K562 (cell line): ENCODE data around the gene SLC29A3. TPM values are rescaled to one million over a fixed set of nuclear protein-coding genes. Genes with fewer than 3 reads are reported as not detected.

Source experiments
- ARID3A ChIP-seq: IDR thresholded peaks from 2 replicates; pipeline ENCODE4 v1.6.1; 2012; ENCODE audit warnings: low read depth, low read length, improper control_type of control experiment, borderline replicate concordance
- CEBPG ChIP-seq, 3 experiments: fragments of 200-800 bp in 1 of 3; sonication (Bioruptor generic) in 1 of 3; sonication (generic) in 1 of 3; formaldehyde crosslinking in 1 of 3; IDR thresholded peaks in 2 of 3; conservative IDR thresholded peaks in 1 of 3; 2 replicates each; pipeline versions ENCODE4 v1.6.1 to v1.8.0; 2016 to 2022; ENCODE audit warnings: missing compliant biosample characterization in 2 of 3, missing genetic modification characterization in 2 of 3, mild to moderate bottlenecking in 1 of 3, missing genetic modification reagents in 1 of 3
- CGGBP1 ChIP-seq: fragments of 250-450 bp; sonication (Bioruptor Pico); IDR thresholded peaks from 2 replicates; pipeline ENCODE4 v1.9.0; 2021; ENCODE audit warnings: mild to moderate bottlenecking
- CHCHD3 ChIP-seq: fragments of 250-450 bp; sonication (Bioruptor Pico); IDR thresholded peaks from 2 replicates; pipeline ENCODE4 v2.1.2; 2022; ENCODE audit warnings: mild to moderate bottlenecking
- FOXA3 ChIP-seq, 2 experiments: fragments of 450-650 bp in 1 of 2; sonication (generic) in 1 of 2; formaldehyde crosslinking; IDR thresholded peaks in 1 of 2; conservative IDR thresholded peaks in 1 of 2; 2 replicates each; pipeline versions ENCODE4 v1.4.0 to v1.8.0; 2020 to 2022; ENCODE audit warnings: mild to moderate bottlenecking in 2 of 2, missing genetic modification reagents in 1 of 2
- GABPA ChIP-seq: fragments of 200-800 bp; sonication (Bioruptor generic); conservative IDR thresholded peaks from 2 replicates; pipeline ENCODE4 v1.6.1; 2016; ENCODE audit warnings: low read depth, missing genetic modification characterization, missing compliant biosample characterization
- GATAD2B ChIP-seq: fragments of 450-650 bp; IDR thresholded peaks from 2 replicates; pipeline ENCODE4 v1.6.1; 2017; ENCODE audit warnings: mild to moderate bottlenecking, borderline replicate concordance
- HMGN3 ChIP-seq: IDR thresholded peaks from 2 replicates; pipeline ENCODE4 v1.6.1; 2011; ENCODE audit warnings: borderline replicate concordance, low read depth, mild to moderate bottlenecking, mixed read lengths, low read length; ENCODE audit not compliant: insufficient read length; ENCODE audit errors: extremely low read depth
- KDM4B ChIP-seq, 2 experiments: fragments of 450-650 bp in 1 of 2; sonication (generic) in 1 of 2; IDR thresholded peaks; 2 replicates each; pipeline ENCODE4 v1.6.1; 2016 to 2017; ENCODE audit warnings: borderline replicate concordance in 2 of 2, antibody characterized with exemption in 1 of 2, low read depth in 1 of 2, mild to moderate bottlenecking in 1 of 2
- KDM5B ChIP-seq: fragments of 200-600 bp; sonication (generic); IDR thresholded peaks from 2 replicates; pipeline ENCODE4 v1.6.1; 2012; ENCODE audit warnings: low read depth, mild to moderate bottlenecking, moderate library complexity, low read length, control low read depth, inconsistent platforms; ENCODE audit not compliant: insufficient replicate concordance
- LEF1 ChIP-seq: fragments of 450-650 bp; IDR thresholded peaks from 2 replicates; pipeline ENCODE4 v1.6.1; 2016; ENCODE audit warnings: mild to moderate bottlenecking
- MCM7 ChIP-seq, 2 experiments: fragments of 450-650 bp; IDR thresholded peaks; 2 replicates each; pipeline ENCODE4 v1.6.1; 2016 to 2018
- MTA3 ChIP-seq: fragments of 450-650 bp; formaldehyde crosslinking; IDR thresholded peaks from 2 replicates; pipeline ENCODE4 v1.6.1; 2017; ENCODE audit warnings: mild to moderate bottlenecking, borderline replicate concordance
- MYC ChIP-seq, 2 experiments: fragments of 250-450 bp in 1 of 2; sonication (Bioruptor Pico) in 1 of 2; IDR thresholded peaks; 2 replicates each; pipeline versions ENCODE4 v1.5.1 to v1.6.1; 2012 to 2021; ENCODE audit warnings: low read depth in 2 of 2, borderline replicate concordance in 1 of 2, improper control_type of control experiment in 1 of 2, low read length in 1 of 2, mild to moderate bottlenecking in 1 of 2, moderate library complexity in 1 of 2
- NFIC ChIP-seq: fragments of 450-650 bp; IDR thresholded peaks from 2 replicates; pipeline ENCODE4 v1.6.1; 2017; ENCODE audit warnings: mild to moderate bottlenecking, inconsistent platforms
- NRF1 ChIP-seq, 2 experiments: fragments of 450-650 bp; IDR thresholded peaks in 1 of 2; conservative IDR thresholded peaks in 1 of 2; 2 replicates each; pipeline ENCODE4 v1.6.1; 2014; ENCODE audit warnings: mild to moderate bottlenecking in 2 of 2
- PHF8 ChIP-seq: fragments of 200-600 bp; sonication (generic); IDR thresholded peaks from 2 replicates; pipeline ENCODE4 v1.6.1; 2012; ENCODE audit warnings: mixed run types, mild to moderate bottlenecking, inconsistent platforms, low read length, moderate library complexity, borderline replicate concordance
- PTBP1 ChIP-seq: fragments of 200-400 bp; formaldehyde crosslinking; IDR thresholded peaks from 2 replicates; pipeline ENCODE4 v1.6.1; 2017; ENCODE audit warnings: low read depth, low read length
- SETDB1 ChIP-seq: IDR thresholded peaks from one replicate; pipeline ENCODE4 v1.6.1; 2012; ENCODE audit warnings: low read length, control low read depth, inconsistent platforms
- SIRT6 ChIP-seq: IDR thresholded peaks from one replicate; pipeline ENCODE4 v1.6.1; 2012; ENCODE audit warnings: low read depth, mild to moderate bottlenecking, control low read depth, inconsistent platforms, low read length, moderate library complexity
- TBP ChIP-seq: optimal IDR thresholded peaks from 2 replicates; pipeline ENCODE3; 2011; ENCODE audit warnings: low read depth, low read length, improper control_type of control experiment
- TCF3 ChIP-seq: sonication (generic); formaldehyde crosslinking; IDR thresholded peaks from 2 replicates; pipeline ENCODE4 v1.4.0; 2020; ENCODE audit warnings: mild to moderate bottlenecking, missing genetic modification reagents
- ZNF197 ChIP-seq: fragments of 200-800 bp; sonication (Bioruptor generic); IDR thresholded peaks from 2 replicates; pipeline ENCODE4 v1.6.1; 2016; ENCODE audit warnings: low read depth, missing genetic modification characterization, missing compliant biosample characterization
- ZNF232 ChIP-seq: sonication (generic); formaldehyde crosslinking; IDR thresholded peaks from 2 replicates; pipeline ENCODE4 v1.8.0; 2022; ENCODE audit warnings: mild to moderate bottlenecking, missing genetic modification reagents
- ZNF668 ChIP-seq: fragments of 250-450 bp; sonication (Bioruptor Pico); IDR thresholded peaks from 2 replicates; pipeline ENCODE4 v1.8.0; 2022; ENCODE audit warnings: mild to moderate bottlenecking, inconsistent platforms
- ZNF77 ChIP-seq: fragments of 250-450 bp; sonication (Bioruptor Pico); IDR thresholded peaks from 2 replicates; pipeline ENCODE4 v1.5.0; 2020
- polyA plus RNA-seq, 8 experiments: library from polyadenylated mRNA; depleted of rRNA in 4 of 8; stranded (reverse) in 5 of 8; unstranded in 3 of 8; fragments of >200 nt; fragmentation: Nextera tagmentation in 2 of 8; fragmentation: Illumina TruSeq in 1 of 8; extraction: Ambion mirVana in 2 of 8; extraction: Trizol in 1 of 8; gene quantifications; 2 replicates each; pipeline versions ENCODE4 v1.2.1 to v1.2.3, GENCODE V29; 2011 to 2014; ENCODE audit warnings: inconsistent platforms in 1 of 8, missing spikeins in 1 of 8
- total RNA-seq, 7 experiments: library from RNA; depleted of rRNA in 6 of 7; stranded (reverse); fragments of >200 nt in 6 of 7; fragmentation: Illumina TruSeq in 2 of 7; extraction: Trizol in 2 of 7; gene quantifications; 2 replicates each; pipeline versions ENCODE4 v1.2.1 to v1.2.3, GENCODE V29; 2011 to 2021; ENCODE audit warnings: low replicate concordance in 1 of 7

SLC29A3 gene
- total and polyA plus RNA-seq, 9 of the 15 experiments (the other 6 are each of a cell fraction or from before 2014, with no cell fraction given), result 2.1 to 10.7 (median 4.6) TPM

- TF ChIP-seq SETDB1 (no peak), TBP (peak; percentile 51), CHCHD3 (no peak), MYC (IDR thresholded peaks at IDR 0.05; ENCODE audit: low read depth, low read length) (peak; percentile 91), MYC (CRISPR knock-in tag; IDR thresholded peaks at IDR 0.05; ENCODE audit: borderline replicate concordance, low read depth) (peak; percentile 48; the same call in 1 of the 2 replicates), HMGN3 (peak; percentile 44), MCM7 (IDR thresholded peaks at IDR 0.05) (no peak), PHF8 (peak; percentile 84; the same call in 1 of the 2 replicates), SIRT6 (no peak), KDM5B (peak; percentile 67), GABPA (tag) (no peak; the same call in 1 of the 2 replicates), ZNF77 (no peak), CEBPG (CRISPR knock-in tag; IDR thresholded peaks at IDR 0.05) (no peak), CEBPG (tag; conservative IDR thresholded peaks at IDR 0.05 in 1 of 2, IDR thresholded peaks at IDR 0.05 in 1 of 2) (no peak), NFIC (peak; percentile 52), PTBP1 (peak; percentile 94; the same call in 1 of the 2 replicates), KDM4B (IDR thresholded peaks at IDR 0.05; ENCODE audit: borderline replicate concordance in 2 of 2, low read depth in 1 of 2) (0 out of 4 replicates have a peak, but pooled peaks of 1 of the 2 experiments have one; percentile 14), LEF1 (no peak), ZNF232 (no peak), MTA3 (peak; percentile 53; the same call in 1 of the 2 replicates), ZNF668 (CRISPR knock-in tag) (no peak), ARID3A (no peak), FOXA3 (CRISPR knock-in tag; conservative IDR thresholded peaks at IDR 0.05 in 1 of 2, IDR thresholded peaks at IDR 0.05 in 1 of 2) (peak in 1 of 2 experiments; percentile 84; a peak in 2 of 4 replicates), GATAD2B (peak; percentile 79; the same call in 1 of the 2 replicates), CGGBP1 (no peak), TCF3 (CRISPR knock-in tag) (0 out of 2 replicates have a peak, but pooled peaks have one; percentile 3), ZNF197 (peak; percentile 81; the same call in 1 of the 2 replicates), NRF1 (conservative IDR thresholded peaks at IDR 0.05 in 1 of 2, IDR thresholded peaks at IDR 0.05 in 1 of 2) (peak; percentile 4 to 63; a peak in 2 of 4 replicates)
Observed at GRCh38 chr10:71319042-71319799, at the start of gene SLC29A3 (continued).
